ENCODE data around the gene YBEY. TPM values are rescaled to one million over a fixed set of nuclear protein-coding genes. Genes with fewer than 3 reads are reported as not detected.

YBEY gene
- total and polyA plus RNA-seq, 2 donors (not counting 1 experiment from before 2014, with no cell fraction given) = 15.9 to 18.6 TPM

DNA sequence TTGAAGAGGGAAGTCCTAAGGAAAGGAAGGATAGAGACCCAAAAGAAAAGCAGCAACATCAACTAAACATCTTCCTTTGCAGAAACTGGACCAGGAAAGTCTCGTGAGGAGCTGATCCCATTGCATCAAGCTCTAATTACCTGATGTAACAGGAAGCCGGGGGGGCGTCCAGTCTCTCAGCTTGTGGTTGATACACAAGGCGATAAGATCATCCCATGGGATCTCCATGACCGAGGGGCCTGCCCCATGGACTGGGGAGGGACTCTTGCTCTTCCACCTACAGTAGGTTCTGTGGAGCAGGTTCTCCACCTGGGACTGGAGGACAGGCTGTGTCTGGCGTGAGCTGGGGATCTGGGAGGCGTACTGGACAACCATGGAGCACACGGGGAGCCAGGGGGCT lies 42.8 kb upstream of the YBEY start:
- Histone ChIP-seq H3K9me3 (ENCODE audit: control insufficient read depth, insufficient read depth, low read depth, low read length) (no peaks in the 10 kb centered on the region), H3K27me3 (ENCODE audit: control insufficient read depth, insufficient read depth, low read length) (no peaks in the 10 kb centered on the region), H2AFZ (ENCODE audit: low read length) (no peak overlapping the region), H4K20me1 (ENCODE audit: control insufficient read depth, extremely low read depth, insufficient read depth, low read length) (no peaks in the 10 kb centered on the region), H3K27ac (ENCODE audit: insufficient read depth, low read length) (no peak overlapping the region), H3K4me3 (replicated peaks in 1 of 4; ENCODE audit: control extremely low read depth in 1 of 4, insufficient read depth in 1 of 4, low read depth in 3 of 4, low read length in 4 of 4) (no peak overlapping the region), H3K4me2 (ENCODE audit: extremely low read depth, insufficient read depth, low read length) (no peak overlapping the region), H3K4me1 (ENCODE audit: control insufficient read depth, extremely low read depth, insufficient read depth, low read length) (no peaks in the 10 kb centered on the region), H3K79me2 (ENCODE audit: control insufficient read depth, insufficient read depth, low read length) (no peaks in the 10 kb centered on the region), H3K36me3 (ENCODE audit: control insufficient read depth, insufficient read depth, low read length) (peaks cover 37% of the 10 kb centered on the region), H3K9ac (ENCODE audit: insufficient read depth, low read length) (no peak overlapping the region)
- no peak for DNase-seq (ENCODE audit: low read depth in 2 of 2)
- TF ChIP-seq EZH2 (IDR thresholded peaks at IDR 0.05; ENCODE audit: low read length, missing control alignments) = no peak
- TF ChIP-seq, protein P1, sequence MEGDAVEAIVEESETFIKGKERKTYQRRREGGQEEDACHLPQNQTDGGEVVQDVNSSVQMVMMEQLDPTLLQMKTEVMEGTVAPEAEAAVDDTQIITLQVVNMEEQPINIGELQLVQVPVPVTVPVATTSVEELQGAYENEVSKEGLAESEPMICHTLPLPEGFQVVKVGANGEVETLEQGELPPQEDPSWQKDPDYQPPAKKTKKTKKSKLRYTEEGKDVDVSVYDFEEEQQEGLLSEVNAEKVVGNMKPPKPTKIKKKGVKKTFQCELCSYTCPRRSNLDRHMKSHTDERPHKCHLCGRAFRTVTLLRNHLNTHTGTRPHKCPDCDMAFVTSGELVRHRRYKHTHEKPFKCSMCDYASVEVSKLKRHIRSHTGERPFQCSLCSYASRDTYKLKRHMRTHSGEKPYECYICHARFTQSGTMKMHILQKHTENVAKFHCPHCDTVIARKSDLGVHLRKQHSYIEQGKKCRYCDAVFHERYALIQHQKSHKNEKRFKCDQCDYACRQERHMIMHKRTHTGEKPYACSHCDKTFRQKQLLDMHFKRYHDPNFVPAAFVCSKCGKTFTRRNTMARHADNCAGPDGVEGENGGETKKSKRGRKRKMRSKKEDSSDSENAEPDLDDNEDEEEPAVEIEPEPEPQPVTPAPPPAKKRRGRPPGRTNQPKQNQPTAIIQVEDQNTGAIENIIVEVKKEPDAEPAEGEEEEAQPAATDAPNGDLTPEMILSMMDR (conservative IDR thresholded peaks at IDR 0.05 in 1 of 2, IDR thresholded peaks at IDR 0.05 in 1 of 2; ENCODE audit: low read depth in 1 of 2, low read length in 2 of 2) = no peak

GRCh38 chr21:46243960-46244361 lies 42.2 kb upstream of the YBEY start:
- Histone ChIP-seq H3K27ac (ENCODE audit: insufficient read depth, low read length) (no peak overlapping the region), H3K4me1 (ENCODE audit: control insufficient read depth, extremely low read depth, insufficient read depth, low read length) (no peaks in the 10 kb centered on the region), H3K4me3 (replicated peaks in 1 of 4; ENCODE audit: control extremely low read depth in 1 of 4, insufficient read depth in 1 of 4, low read depth in 3 of 4, low read length in 4 of 4) (no peak overlapping the region), H3K27me3 (ENCODE audit: control insufficient read depth, insufficient read depth, low read length) (no peaks in the 10 kb centered on the region), H4K20me1 (ENCODE audit: control insufficient read depth, extremely low read depth, insufficient read depth, low read length) (no peaks in the 10 kb centered on the region), H3K4me2 (ENCODE audit: extremely low read depth, insufficient read depth, low read length) (no peak overlapping the region), H3K79me2 (ENCODE audit: control insufficient read depth, insufficient read depth, low read length) (no peaks in the 10 kb centered on the region), H2AFZ (ENCODE audit: low read length) (no peak overlapping the region), H3K36me3 (ENCODE audit: control insufficient read depth, insufficient read depth, low read length) (peaks cover 36% of the 10 kb centered on the region), H3K9ac (ENCODE audit: insufficient read depth, low read length) (no peak overlapping the region), H3K9me3 (ENCODE audit: control insufficient read depth, insufficient read depth, low read depth, low read length) (no peaks in the 10 kb centered on the region)
- no peak for DNase-seq (ENCODE audit: low read depth in 2 of 2)
- no peak for TF ChIP-seq EZH2 (IDR thresholded peaks at IDR 0.05; ENCODE audit: low read length, missing control alignments)
- TF ChIP-seq, protein P1 (conservative IDR thresholded peaks at IDR 0.05 in 1 of 2, IDR thresholded peaks at IDR 0.05 in 1 of 2; ENCODE audit: low read depth in 1 of 2, low read length in 2 of 2) = no peak

DNA sequence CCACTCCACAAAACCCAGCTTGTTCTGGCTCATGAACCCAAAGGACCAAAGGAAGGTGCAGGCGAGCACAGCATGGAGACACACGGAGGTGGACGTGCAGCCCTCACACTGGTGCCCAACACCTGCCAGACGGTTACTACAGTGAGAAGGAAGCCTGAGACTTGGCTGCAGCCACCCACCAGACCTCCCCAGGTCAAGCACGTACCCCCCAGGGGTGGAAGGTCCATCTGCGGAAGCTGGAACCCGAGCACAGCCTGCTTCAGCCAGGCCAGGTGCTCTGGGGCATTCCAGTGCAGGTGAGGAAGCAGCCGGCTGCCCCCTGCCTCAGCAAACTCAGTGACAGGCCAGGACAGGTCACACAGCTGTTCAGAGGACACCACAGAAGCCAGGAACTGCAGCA lies 41.5 kb upstream of the YBEY start:
- Histone ChIP-seq H3K9ac (ENCODE audit: insufficient read depth, low read length) (no peak overlapping the region), H3K4me3 (replicated peaks in 1 of 4; ENCODE audit: control extremely low read depth in 1 of 4, insufficient read depth in 1 of 4, low read depth in 3 of 4, low read length in 4 of 4) (no peak overlapping the region), H3K4me2 (ENCODE audit: extremely low read depth, insufficient read depth, low read length) (no peak overlapping the region), H2AFZ (ENCODE audit: low read length) (no peak overlapping the region), H3K9me3 (ENCODE audit: control insufficient read depth, insufficient read depth, low read depth, low read length) (no peaks in the 10 kb centered on the region), H4K20me1 (ENCODE audit: control insufficient read depth, extremely low read depth, insufficient read depth, low read length) (no peaks in the 10 kb centered on the region), H3K4me1 (ENCODE audit: control insufficient read depth, extremely low read depth, insufficient read depth, low read length) (no peaks in the 10 kb centered on the region), H3K27me3 (ENCODE audit: control insufficient read depth, insufficient read depth, low read length) (no peaks in the 10 kb centered on the region), H3K27ac (ENCODE audit: insufficient read depth, low read length) (no peak overlapping the region), H3K79me2 (ENCODE audit: control insufficient read depth, insufficient read depth, low read length) (no peaks in the 10 kb centered on the region), H3K36me3 (ENCODE audit: control insufficient read depth, insufficient read depth, low read length) (peaks cover 34% of the 10 kb centered on the region)
- TF ChIP-seq, protein P1 (conservative IDR thresholded peaks at IDR 0.05 in 1 of 2, IDR thresholded peaks at IDR 0.05 in 1 of 2; ENCODE audit: low read depth in 1 of 2, low read length in 2 of 2) = no peak
- TF ChIP-seq EZH2 (IDR thresholded peaks at IDR 0.05; ENCODE audit: low read length, missing control alignments) = no peak
- no peak for DNase-seq (ENCODE audit: low read depth in 2 of 2)
